GM23338 (cell line): ENCODE results near the gene ERC2. TPM values are rescaled to one million over a fixed set of nuclear protein-coding genes. Genes with fewer than 3 reads are reported as not detected.

Experiments
- ATAC-seq: fragments of 200-7000 bp; cut with Tn5 transposase; 3 replicates; pipeline ENCODE4 v1.9.1; 2020
- DNase-seq: peaks from one replicate; pipeline ENCODE4 v3.0.0-alpha.2; 2015; ENCODE audit warnings: low spot score
- H2AFZ ChIP-seq: fragments of 200-600 bp; sonication (generic); 2 replicates; pipeline ENCODE4 v1.8.0; 2016; ENCODE audit warnings: antibody characterized with exemption, mild to moderate bottlenecking, moderate library complexity
- H3F3A ChIP-seq: fragments of 200-600 bp; sonication (generic); replicated peaks from 2 replicates; pipeline ENCODE4 v1.8.0; 2017; ENCODE audit warnings: antibody characterized with exemption, mixed run types, low read depth
- H3K27ac ChIP-seq: fragments of 200-600 bp; sonication (generic); 2 replicates; pipeline ENCODE4 v1.6.1; 2016; ENCODE audit warnings: low read depth
- H3K27me3 ChIP-seq: fragments of 200-600 bp; sonication (generic); 2 replicates; pipeline ENCODE4 v1.8.0; 2016; ENCODE audit warnings: mild to moderate bottlenecking, mixed run types, moderate library complexity; ENCODE audit not compliant: insufficient read depth
- H3K36me3 ChIP-seq: fragments of 200-600 bp; sonication (generic); 2 replicates; pipeline ENCODE4 v1.8.0; 2016; ENCODE audit warnings: mild to moderate bottlenecking; ENCODE audit not compliant: insufficient read depth
- H3K4me1 ChIP-seq: fragments of 200-600 bp; sonication (generic); 2 replicates; pipeline ENCODE4 v1.8.0; 2016; ENCODE audit warnings: mild to moderate bottlenecking, moderate library complexity; ENCODE audit not compliant: insufficient read depth
- H3K4me2 ChIP-seq: fragments of 200-600 bp; sonication (generic); 2 replicates; pipeline ENCODE4 v1.7.1; 2017; ENCODE audit warnings: mixed run types
- H3K4me3 ChIP-seq: fragments of 200-600 bp; sonication (generic); 2 replicates; pipeline ENCODE4 v1.6.1; 2016; ENCODE audit warnings: mixed run types
- H3K79me2 ChIP-seq: fragments of 200-600 bp; sonication (generic); replicated peaks from 2 replicates; pipeline ENCODE4 v1.8.0; 2017; ENCODE audit warnings: mild to moderate bottlenecking; ENCODE audit not compliant: insufficient read depth
- H3K9me2 ChIP-seq: fragments of 200-600 bp; sonication (generic); 2 replicates; pipeline ENCODE4 v1.8.0; 2017; ENCODE audit not compliant: insufficient read depth
- H4K20me1 ChIP-seq: fragments of 200-600 bp; sonication (generic); replicated peaks from 2 replicates; pipeline ENCODE4 v1.8.0; 2017; ENCODE audit warnings: mild to moderate bottlenecking; ENCODE audit not compliant: insufficient read depth
- H3K27ac Mint-ChIP-seq: 2 replicates; pipeline ENCODE4 v1.8.0; 2020; ENCODE audit warnings: inconsistent platforms, mild to moderate bottlenecking, moderate library complexity, mixed read lengths
- H3K27me3 Mint-ChIP-seq: 3 replicates; pipeline ENCODE4 v1.8.0; 2022; ENCODE audit warnings: low read depth, mild to moderate bottlenecking, moderate library complexity, mixed read lengths, inconsistent platforms; ENCODE audit not compliant: insufficient read depth, poor library complexity
- H3K36me3 Mint-ChIP-seq: 3 replicates; pipeline ENCODE4 v1.8.0; 2021; ENCODE audit warnings: low read depth, mild to moderate bottlenecking, inconsistent platforms, moderate library complexity, mixed read lengths
- H3K4me1 Mint-ChIP-seq: 3 replicates; pipeline ENCODE4 v1.8.0; 2020; ENCODE audit warnings: mild to moderate bottlenecking, inconsistent platforms, mixed read lengths
- H3K4me3 Mint-ChIP-seq: 3 replicates; pipeline ENCODE4 v1.8.0; 2021; ENCODE audit warnings: moderate library complexity, mild to moderate bottlenecking, inconsistent platforms, mixed read lengths
- H3K9me3 Mint-ChIP-seq: 3 replicates; pipeline ENCODE4 v1.8.0; 2020; ENCODE audit warnings: moderate library complexity, mild to moderate bottlenecking, inconsistent platforms, mixed read lengths
- CREB1 ChIP-seq: fragments of 250-450 bp; sonication (Bioruptor Pico); IDR thresholded peaks from 2 replicates; pipeline ENCODE4 v1.5.0; 2020; ENCODE audit warnings: low read depth, mild to moderate bottlenecking, moderate library complexity
- CTCF ChIP-seq, 2 experiments: fragments of 200-600 bp in 1 of 2; sonication (generic) in 1 of 2; conservative IDR thresholded peaks; 2 replicates each; pipeline versions ENCODE4 v1.5.1 to v1.6.1; 2016 to 2017; ENCODE audit warnings: antibody characterized with exemption in 2 of 2, low read depth in 2 of 2, mild to moderate bottlenecking in 2 of 2, moderate library complexity in 1 of 2
- EZH2 ChIP-seq: fragments of 200-600 bp; sonication (generic); IDR thresholded peaks from one replicate; pipeline ENCODE4 v1.8.0; 2017; ENCODE audit warnings: antibody characterized with exemption, mild to moderate bottlenecking, low read depth; ENCODE audit not compliant: unreplicated experiment
- EZH2phosphoT487 ChIP-seq: fragments of 200-600 bp; sonication (generic); IDR thresholded peaks from one replicate; pipeline ENCODE4 v1.8.1; 2018; ENCODE audit warnings: antibody characterized with exemption; ENCODE audit not compliant: unreplicated experiment
- JUNB ChIP-seq: IDR thresholded peaks from one replicate; pipeline ENCODE4 v1.6.1; 2016; ENCODE audit warnings: antibody characterized with exemption; ENCODE audit not compliant: unreplicated experiment
- NANOG ChIP-seq: IDR thresholded peaks from 2 replicates; pipeline ENCODE4 v1.6.1; 2016; ENCODE audit warnings: antibody characterized with exemption, borderline replicate concordance
- POLR2AphosphoS5 ChIP-seq: IDR thresholded peaks from 2 replicates; pipeline ENCODE4 v1.6.1; 2016; ENCODE audit warnings: antibody characterized with exemption, low read depth
- REST ChIP-seq: IDR thresholded peaks from one replicate; pipeline ENCODE4 v1.6.1; 2018; ENCODE audit warnings: antibody characterized with exemption; ENCODE audit not compliant: unreplicated experiment
- STAT1 ChIP-seq: IDR thresholded peaks from one replicate; pipeline ENCODE4 v1.6.1; 2016; ENCODE audit warnings: antibody characterized with exemption; ENCODE audit not compliant: unreplicated experiment
- ZNF114 ChIP-seq: fragments of 250-450 bp; sonication (Bioruptor Pico); IDR thresholded peaks from 2 replicates; pipeline ENCODE4 v1.5.0; 2020; ENCODE audit warnings: mild to moderate bottlenecking, moderate library complexity
- ZNF331 ChIP-seq: fragments of 250-450 bp; sonication (Bioruptor Pico); IDR thresholded peaks from 2 replicates; pipeline ENCODE4 v1.5.0; 2020; ENCODE audit warnings: low read depth, mild to moderate bottlenecking, moderate library complexity
- polyA plus RNA-seq: library from polyadenylated mRNA; unstranded; fragments of >200 nt; fragmentation: Nextera tagmentation; extraction: Ambion mirVana; gene quantifications from 2 replicates; pipeline ENCODE4 v1.2.1, GENCODE V29; 2016
- total RNA-seq: library from RNA; depleted of rRNA; stranded (reverse); fragments of >200 nt; shearing (Covaris generic); gene quantifications from 2 replicates; pipeline ENCODE4 v1.2.3, GENCODE V29; 2014
- TF ChIP-seq, protein P1 (sequence below): IDR thresholded peaks from 2 replicates; pipeline ENCODE4 v1.6.1; 2016; ENCODE audit warnings: antibody characterized with exemption

ERC2 gene
- total and polyA plus RNA-seq, 2 experiments from 2014 or later = 11.8 to 13.7 TPM

GRCh38 chr3:55655544-55655943 lies 812.7 kb downstream of the ERC2 start:
- H3K27me3 ChIP-seq = no peaks in the 10 kb centered on the region
- TF ChIP-seq EZH2 (no peak), REST (no peak), NANOG (no peak), CREB1 (CRISPR knock-in tag) (no peak), POLR2AphosphoS5 (no peak), ZNF331 (no peak), ZNF114 (CRISPR knock-in tag) (no peak), EZH2phosphoT487 (no peak), CTCF (conservative IDR thresholded peaks at IDR 0.05; ENCODE audit: low read depth in 2 of 2) (no peak), STAT1 (no peak), JUNB (no peak)
- TF ChIP-seq, protein P1, sequence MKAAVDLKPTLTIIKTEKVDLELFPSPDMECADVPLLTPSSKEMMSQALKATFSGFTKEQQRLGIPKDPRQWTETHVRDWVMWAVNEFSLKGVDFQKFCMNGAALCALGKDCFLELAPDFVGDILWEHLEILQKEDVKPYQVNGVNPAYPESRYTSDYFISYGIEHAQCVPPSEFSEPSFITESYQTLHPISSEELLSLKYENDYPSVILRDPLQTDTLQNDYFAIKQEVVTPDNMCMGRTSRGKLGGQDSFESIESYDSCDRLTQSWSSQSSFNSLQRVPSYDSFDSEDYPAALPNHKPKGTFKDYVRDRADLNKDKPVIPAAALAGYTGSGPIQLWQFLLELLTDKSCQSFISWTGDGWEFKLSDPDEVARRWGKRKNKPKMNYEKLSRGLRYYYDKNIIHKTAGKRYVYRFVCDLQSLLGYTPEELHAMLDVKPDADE = no peak
- Mint-ChIP-seq H3K27ac (no peak overlapping the region), H3K36me3 (no peaks in the 10 kb centered on the region), H3K4me3 (no peak overlapping the region), H3K4me1 (peaks cover 34% of the 10 kb centered on the region), H3K27me3 (peaks cover 9% of the 10 kb centered on the region), H3K9me3 (no peaks in the 10 kb centered on the region; the same call in 2 of the 3 replicates)
- no peak overlapping the region for H2AFZ ChIP-seq
- DNase-seq (no peak), ATAC-seq (no peak)
- H3K9me2 ChIP-seq = no peaks in the 10 kb centered on the region; the same call in 1 of the 2 replicates
- H3K4me2 ChIP-seq = no peak overlapping the region
- H3K79me2 ChIP-seq = no peaks in the 10 kb centered on the region
- no peak overlapping the region for H3K4me3 ChIP-seq
- H3K4me1 ChIP-seq = peaks cover 26% of the 10 kb centered on the region
- H3K36me3 ChIP-seq = no peaks in the 10 kb centered on the region
- peaks cover 8% of the 10 kb centered on the region; the same call in 1 of the 2 replicates for H3F3A ChIP-seq
- no peak overlapping the region for H3K27ac ChIP-seq
- no peaks in the 10 kb centered on the region for H4K20me1 ChIP-seq
